ENCODE data around the gene TMC2.

The TMC2 gene

GRCh38 chr20:2658414-2659354 is 122.3 kb downstream of the TMC2 start:
- no peak for TF ChIP-seq CTCF (IDR thresholded peaks at IDR 0.05; ENCODE audit: insufficient read depth, low read length, missing control alignments)
- DNase-seq (ENCODE audit: low read depth, low spot score) = no peak
- ChIA-PET CTCF (no interaction called here), POLR2A (no interaction called here)
- no peak overlapping the region for H3K4me3 ChIP-seq (ENCODE audit: low read depth, low read length)

- no peak for TF ChIP-seq CTCF (IDR thresholded peaks at IDR 0.05; ENCODE audit: insufficient read depth, low read length, missing control alignments)
- ChIA-PET POLR2A (no interaction called here), CTCF (interaction anchor here (1.3 kb wide), 1 partner anchor 138 kb away, joined by 3 read pairs; no protein-coding TSS in a partner anchor)
- DNase-seq (ENCODE audit: low read depth, low spot score) = no peak
- H3K4me3 ChIP-seq (ENCODE audit: low read depth, low read length) = no peak overlapping the region
These were observed 123.2 kb downstream of the TMC2 start for GRCh38 chr20:2659547-2659946.

- CTCF ChIA-PET = interaction anchor here (1.1 to 2.1 kb wide), 4 partner anchors 9 to 338 kb away, joined by 3 to 5 read pairs (median 4); no protein-coding TSS in a partner anchor
- peak overlapping the region; percentile 95 for H3K4me3 ChIP-seq (ENCODE audit: low read depth, low read length)
- POLR2A ChIA-PET = interaction anchor here (0.6 to 3.7 kb wide), 2 partner anchors 10 to 89 kb away, joined by 3 to 36 read pairs; partner anchors contain the start of gene NOP56
- TF ChIP-seq CTCF (IDR thresholded peaks at IDR 0.05; ENCODE audit: insufficient read depth, low read length, missing control alignments) = no peak
- DNase-seq (ENCODE audit: low read depth, low spot score) = no peak
These were observed 127.1 kb downstream of the TMC2 start for GRCh38 chr20:2663364-2663886.

DNA sequence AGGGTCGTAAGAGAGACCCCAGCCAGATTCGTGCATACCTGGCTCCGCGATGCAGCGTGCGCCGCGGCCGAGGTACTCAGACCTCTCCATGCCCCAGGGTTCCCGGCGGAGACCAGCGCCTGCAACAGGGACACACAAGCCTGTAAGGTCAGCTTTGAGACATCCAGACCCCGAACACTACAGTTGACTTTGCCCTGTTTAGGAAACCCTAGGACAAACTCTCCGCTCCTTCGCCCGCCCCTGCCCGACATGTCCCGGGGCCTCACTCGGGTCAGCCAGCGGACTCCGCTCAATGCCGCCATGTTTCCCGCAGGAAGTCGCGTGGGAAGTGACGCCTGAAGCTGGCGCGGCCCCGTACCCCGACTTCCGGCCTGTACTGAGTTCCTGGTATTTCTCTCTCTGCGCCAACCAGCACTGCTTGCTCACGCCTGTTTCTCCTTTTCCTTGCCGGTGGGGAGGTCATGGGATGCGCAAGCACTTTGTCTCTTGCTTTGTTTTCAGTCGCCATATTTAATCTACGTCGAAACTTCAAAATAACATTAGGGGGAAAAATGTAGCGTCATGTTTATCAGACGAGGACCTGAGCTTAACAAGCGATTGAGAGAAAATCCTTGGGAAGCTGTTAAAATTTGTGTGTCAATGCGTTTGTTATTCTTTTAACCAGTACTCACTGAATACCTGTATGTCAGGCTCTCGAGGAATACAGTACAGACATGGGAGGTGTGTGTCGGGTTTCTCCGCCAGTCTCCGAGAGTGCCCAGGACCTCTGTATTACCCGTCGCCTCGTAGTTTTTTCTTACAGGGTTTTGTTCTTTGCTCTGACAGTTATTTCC is 127.7 kb downstream of the TMC2 start, which contains the start of gene IDH3B:
Gene IDH3B (minus strand): TSS at position 330 of the 833 bp plus-strand sequence. CDS start 28 bp downstream, at position 302.
- ChIA-PET POLR2A (interaction anchor here (3.7 kb wide), 1 partner anchor 11 kb away, joined by 36 read pairs; the partner anchor contains the start of gene NOP56), CTCF (interaction anchor here (1.2 to 3.3 kb wide), 4 partner anchors 8 to 337 kb away, joined by 3 to 13 read pairs (median 4); no protein-coding TSS in a partner anchor)
- DNase-seq (ENCODE audit: low read depth, low spot score) = peak; percentile 49
- peak within 1 kb of the TSS; percentile 95 for H3K4me3 ChIP-seq (ENCODE audit: low read depth, low read length)
- no peak for TF ChIP-seq CTCF (IDR thresholded peaks at IDR 0.05; ENCODE audit: insufficient read depth, low read length, missing control alignments)

DNA sequence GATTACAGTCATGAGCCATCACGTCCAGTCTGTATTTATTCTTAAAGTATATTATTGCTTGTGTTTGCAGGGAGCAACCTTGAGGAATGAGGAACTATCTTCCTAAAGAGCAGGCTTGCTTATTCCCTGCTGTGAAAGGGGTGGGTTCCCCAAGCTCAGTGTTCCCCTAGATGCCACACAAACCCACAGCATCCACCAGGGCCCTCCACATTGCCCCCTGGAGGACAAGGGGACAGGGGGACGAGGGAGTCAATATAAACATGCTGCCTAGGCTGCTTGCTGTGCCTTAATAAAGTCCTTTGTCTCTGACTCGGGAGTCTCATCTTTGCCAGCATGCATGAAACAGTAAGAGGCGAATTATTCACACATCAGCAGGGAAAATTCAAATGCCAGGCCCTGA is 135.6 kb downstream of the TMC2 start:
- no peak for DNase-seq (ENCODE audit: low read depth, low spot score)
- ChIA-PET CTCF (interaction anchor here (1.0 to 1.1 kb wide), 2 partner anchors 8 to 25 kb away, joined by 3 read pairs; partner anchors contain the start of gene IDH3B), POLR2A (no interaction called here)
- no peak overlapping the region for H3K4me3 ChIP-seq (ENCODE audit: low read depth, low read length)
- TF ChIP-seq CTCF (IDR thresholded peaks at IDR 0.05; ENCODE audit: insufficient read depth, low read length, missing control alignments) = peak; percentile 3
